PFSK-1 (cell line): ENCODE data around the gene DMBT1.

ENCODE experiments used
- POLR2AphosphoS5 ChIP-seq: IDR thresholded peaks from 2 replicates; pipeline ENCODE4 v1.6.1; 2012; ENCODE audit warnings: low read depth, mild to moderate bottlenecking, control low read depth, low read length, moderate library complexity
- REST ChIP-seq, 2 experiments: IDR thresholded peaks; 2 replicates each; pipeline versions ENCODE4 v1.6.1 to v1.8.0; 2011 to 2012; ENCODE audit warnings: low read depth in 2 of 2, low read length in 2 of 2, control low read depth in 1 of 2, inconsistent platforms in 1 of 2, mild to moderate bottlenecking in 1 of 2, moderate library complexity in 1 of 2; ENCODE audit not compliant: insufficient read depth in 1 of 2
- SIN3A ChIP-seq: IDR thresholded peaks from 2 replicates; pipeline ENCODE4 v1.6.1; 2012; ENCODE audit warnings: mild to moderate bottlenecking, low read length, moderate library complexity, borderline replicate concordance; ENCODE audit not compliant: insufficient read depth
- TAF1 ChIP-seq: IDR thresholded peaks from 2 replicates; pipeline ENCODE4 v1.6.1; 2012; ENCODE audit warnings: low read length, control low read depth, borderline replicate concordance; ENCODE audit not compliant: insufficient read depth

GRCh38 chr10:122648599-122649428, 88.3 kb downstream of the DMBT1 start:
- TF ChIP-seq REST (IDR thresholded peaks at IDR 0.05; ENCODE audit: insufficient read depth in 1 of 2, low read depth in 2 of 2, low read length in 2 of 2) (no peak), SIN3A (no peak), POLR2AphosphoS5 (no peak), TAF1 (no peak)
